ENCODE measurements around the gene PLPP7.
"Not testable (repeated sequence)": the region's sequence is repeated elsewhere in the genome, so short reads cannot be mapped to it uniquely, and the experiment has no call there.

PLPP7 gene

GRCh38 chr9:131271016-131271273 is 18.6 kb upstream of the PLPP7 start:
- not testable (repeated sequence) for H3K9ac ChIP-seq (ENCODE audit: low read depth, low read length); H3K4me3 ChIP-seq (ENCODE audit: low read depth, low read length); H3K36me3 ChIP-seq (ENCODE audit: control insufficient read depth, insufficient read depth, low read length); H3K27me3 ChIP-seq (ENCODE audit: control insufficient read depth, insufficient read depth, low read length); H3K9me3 ChIP-seq (ENCODE audit: control insufficient read depth, insufficient read depth, low read length); H3K4me1 ChIP-seq (ENCODE audit: control insufficient read depth, insufficient read depth, low read length)

GRCh38 chr9:131271506-131271931 is 18.0 kb upstream of the PLPP7 start:
- peaks cover 14% of the 10 kb centered on the region for H3K27me3 ChIP-seq (ENCODE audit: control insufficient read depth, insufficient read depth, low read length)
- peaks cover 5% of the 10 kb centered on the region for H3K4me1 ChIP-seq (ENCODE audit: control insufficient read depth, insufficient read depth, low read length)
- no peak overlapping the region for H3K9ac ChIP-seq (ENCODE audit: low read depth, low read length)
- no peak overlapping the region for H3K4me3 ChIP-seq (ENCODE audit: low read depth, low read length)
- H3K36me3 ChIP-seq (ENCODE audit: control insufficient read depth, insufficient read depth, low read length), result no peaks in the 10 kb centered on the region
- no peaks in the 10 kb centered on the region for H3K9me3 ChIP-seq (ENCODE audit: control insufficient read depth, insufficient read depth, low read length)

GRCh38 chr9:131272212-131272611 is 17.3 kb upstream of the PLPP7 start:
- H3K9me3 ChIP-seq (ENCODE audit: control insufficient read depth, insufficient read depth, low read length), result no peaks in the 10 kb centered on the region
- no peak overlapping the region for H3K4me3 ChIP-seq (ENCODE audit: low read depth, low read length)
- H3K36me3 ChIP-seq (ENCODE audit: control insufficient read depth, insufficient read depth, low read length), result no peaks in the 10 kb centered on the region
- peaks cover 5% of the 10 kb centered on the region for H3K4me1 ChIP-seq (ENCODE audit: control insufficient read depth, insufficient read depth, low read length)
- H3K27me3 ChIP-seq (ENCODE audit: control insufficient read depth, insufficient read depth, low read length), result peaks cover 14% of the 10 kb centered on the region
- H3K9ac ChIP-seq (ENCODE audit: low read depth, low read length), result no peak overlapping the region

GRCh38 chr9:131273146-131273855 is 16.2 kb upstream of the PLPP7 start:
- no peaks in the 10 kb centered on the region for H3K36me3 ChIP-seq (ENCODE audit: control insufficient read depth, insufficient read depth, low read length)
- H3K4me1 ChIP-seq (ENCODE audit: control insufficient read depth, insufficient read depth, low read length), result peaks cover 5% of the 10 kb centered on the region
- H3K4me3 ChIP-seq (ENCODE audit: low read depth, low read length), result no peak overlapping the region
- H3K27me3 ChIP-seq (ENCODE audit: control insufficient read depth, insufficient read depth, low read length), result peaks cover 14% of the 10 kb centered on the region
- H3K9ac ChIP-seq (ENCODE audit: low read depth, low read length), result no peak overlapping the region
- no peaks in the 10 kb centered on the region for H3K9me3 ChIP-seq (ENCODE audit: control insufficient read depth, insufficient read depth, low read length)

DNA sequence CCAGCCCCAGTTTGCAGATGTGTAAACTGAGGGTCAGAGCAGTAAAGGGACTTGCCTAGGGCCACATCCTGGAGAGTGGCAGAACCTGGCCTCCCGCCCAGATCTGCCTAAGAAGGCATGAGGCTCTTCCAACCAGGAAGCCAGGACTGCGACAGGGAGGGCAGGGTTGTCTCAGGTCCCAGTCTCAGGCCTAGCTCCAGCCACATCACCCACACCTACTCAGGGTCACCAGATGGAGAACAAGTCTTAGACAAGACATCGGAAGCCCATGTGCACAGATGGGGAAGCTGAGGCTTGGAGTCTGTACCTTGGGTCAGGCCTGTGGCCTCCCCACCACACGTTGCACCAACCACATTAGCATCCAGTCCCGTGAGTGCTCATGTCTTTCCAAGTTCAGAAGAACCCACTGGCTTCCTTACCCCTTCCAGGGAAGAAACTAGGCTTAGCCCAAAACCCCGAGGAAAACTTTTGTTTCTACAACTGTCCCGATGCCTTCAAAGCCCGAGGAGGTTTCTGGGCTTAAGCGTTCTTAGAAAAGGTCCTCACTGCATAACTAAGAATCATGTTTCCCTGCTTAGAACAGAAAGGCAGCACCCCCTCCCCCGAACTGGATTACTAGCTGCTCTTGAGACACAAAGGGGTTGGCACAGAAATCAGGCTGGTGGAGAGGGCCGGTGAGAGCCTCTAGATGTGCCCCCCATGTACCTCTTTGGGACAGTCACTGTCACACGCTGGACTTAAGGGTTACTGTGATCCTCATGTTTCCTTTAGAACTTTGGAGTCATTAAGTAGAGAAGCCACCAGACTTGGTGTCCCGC is 15.5 kb upstream of the PLPP7 start:
- Histone ChIP-seq H3K9ac (ENCODE audit: low read depth, low read length) (no peak overlapping the region), H3K4me1 (ENCODE audit: control insufficient read depth, insufficient read depth, low read length) (peaks cover 5% of the 10 kb centered on the region)

DNA sequence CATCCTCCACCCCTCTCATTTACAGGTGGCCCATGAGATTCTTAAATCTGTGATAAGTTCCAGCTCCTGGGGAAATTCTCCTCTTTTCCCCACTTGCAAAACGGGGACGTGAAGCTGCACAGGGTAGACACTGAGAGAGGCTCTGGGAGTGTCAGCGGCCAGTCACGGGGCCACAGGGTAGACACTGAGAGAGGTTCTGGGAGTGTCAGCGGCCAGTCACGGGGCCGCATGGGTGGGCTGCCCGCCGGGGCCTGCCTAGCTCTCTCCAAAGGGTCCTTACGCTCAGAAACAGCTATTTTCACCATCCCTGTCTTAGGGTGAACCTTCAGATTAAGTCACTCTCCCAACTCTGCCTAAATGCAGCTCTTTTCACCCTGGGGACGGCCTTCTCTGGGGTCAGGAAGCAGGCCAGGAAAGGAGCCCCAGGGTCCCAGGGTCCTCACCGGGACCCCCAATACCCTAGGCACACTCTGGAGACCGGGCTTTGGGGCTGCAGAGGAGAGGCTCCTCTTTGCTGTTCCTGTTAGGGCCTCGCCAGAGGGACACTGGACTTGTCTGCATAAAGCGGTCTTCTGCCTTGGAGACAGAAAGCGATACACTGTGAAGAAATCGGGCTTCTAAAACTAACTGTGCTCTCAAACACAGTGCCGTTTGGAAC is 14.7 kb upstream of the PLPP7 start:
- Histone ChIP-seq H3K9ac (ENCODE audit: low read depth, low read length) (no peak overlapping the region), H3K4me3 (ENCODE audit: low read depth, low read length) (no peak overlapping the region), H3K4me1 (ENCODE audit: control insufficient read depth, insufficient read depth, low read length) (peaks cover 5% of the 10 kb centered on the region)

More for the DNA sequence above, 15.5 kb upstream of the PLPP7 start:
- Histone ChIP-seq H3K27me3 (ENCODE audit: control insufficient read depth, insufficient read depth, low read length) (peaks cover 14% of the 10 kb centered on the region), H3K4me3 (ENCODE audit: low read depth, low read length) (no peak overlapping the region), H3K9me3 (ENCODE audit: control insufficient read depth, insufficient read depth, low read length) (no peaks in the 10 kb centered on the region), H3K36me3 (ENCODE audit: control insufficient read depth, insufficient read depth, low read length) (no peaks in the 10 kb centered on the region)

DNA sequence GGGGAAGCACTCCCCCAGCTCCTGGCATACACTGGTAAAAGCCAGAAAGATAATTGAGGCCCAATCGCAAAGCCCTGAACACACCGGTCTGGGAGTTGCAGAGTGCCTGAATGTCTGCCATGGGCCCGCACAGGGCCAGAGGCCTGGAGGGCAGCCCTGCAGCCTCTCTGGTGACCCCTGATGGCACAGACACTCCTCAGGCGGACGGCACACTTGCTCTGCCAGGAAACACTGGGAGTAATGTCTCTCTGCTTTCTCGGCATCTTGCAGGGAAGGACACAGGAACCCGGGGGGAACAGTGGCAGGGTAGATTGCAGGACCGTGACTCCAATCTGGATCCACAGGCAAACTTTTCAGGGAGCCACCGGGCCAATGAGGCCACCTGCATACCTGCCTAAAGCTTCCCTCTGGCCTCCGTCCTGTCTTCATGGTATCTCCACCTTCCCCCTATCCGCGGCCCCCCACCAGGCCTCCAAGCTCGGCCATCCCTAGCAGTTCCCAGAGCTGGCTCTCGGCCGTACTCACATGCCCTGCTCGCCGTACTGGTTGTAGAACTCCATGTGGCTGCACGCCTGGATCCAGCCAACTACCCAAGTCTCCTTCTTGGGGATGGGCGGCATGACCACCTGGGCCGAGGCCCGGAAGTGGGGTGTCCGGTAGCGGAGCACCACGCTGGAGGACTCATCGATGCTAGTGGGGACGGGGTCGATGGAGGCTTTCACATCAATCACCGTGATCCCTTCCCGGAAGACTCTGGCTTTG is 14.0 kb upstream of the PLPP7 start:
- H3K4me1 ChIP-seq (ENCODE audit: control insufficient read depth, insufficient read depth, low read length), result peaks cover 5% of the 10 kb centered on the region
- H3K36me3 ChIP-seq (ENCODE audit: control insufficient read depth, insufficient read depth, low read length), result no peaks in the 10 kb centered on the region
- H3K9ac ChIP-seq (ENCODE audit: low read depth, low read length), result no peak overlapping the region
- H3K27me3 ChIP-seq (ENCODE audit: control insufficient read depth, insufficient read depth, low read length), result peaks cover 14% of the 10 kb centered on the region
- peak overlapping the region; percentile 52 for H3K4me3 ChIP-seq (ENCODE audit: low read depth, low read length)
- no peaks in the 10 kb centered on the region for H3K9me3 ChIP-seq (ENCODE audit: control insufficient read depth, insufficient read depth, low read length)

More for the DNA sequence above, 14.7 kb upstream of the PLPP7 start:
- Histone ChIP-seq H3K36me3 (ENCODE audit: control insufficient read depth, insufficient read depth, low read length) (no peaks in the 10 kb centered on the region), H3K27me3 (ENCODE audit: control insufficient read depth, insufficient read depth, low read length) (peaks cover 14% of the 10 kb centered on the region), H3K9me3 (ENCODE audit: control insufficient read depth, insufficient read depth, low read length) (no peaks in the 10 kb centered on the region)

- no peak within 1 kb of the TSS for H3K9ac ChIP-seq (ENCODE audit: low read depth, low read length)
- H3K27me3 ChIP-seq (ENCODE audit: control insufficient read depth, insufficient read depth, low read length), result peaks cover 14% of the 10 kb centered on the region
- no peaks in the 10 kb centered on the region for H3K9me3 ChIP-seq (ENCODE audit: control insufficient read depth, insufficient read depth, low read length)
- H3K4me3 ChIP-seq (ENCODE audit: low read depth, low read length), result peak within 1 kb of the TSS; percentile 52
- no peaks in the 10 kb centered on the region for H3K36me3 ChIP-seq (ENCODE audit: control insufficient read depth, insufficient read depth, low read length)
- H3K4me1 ChIP-seq (ENCODE audit: control insufficient read depth, insufficient read depth, low read length), result peaks cover 5% of the 10 kb centered on the region
Observed at GRCh38 chr9:131276094-131276888, 13.2 kb upstream of the PLPP7 start, which contains the start of gene FAM78A. FAM78A (minus strand) TSS chr9:131276510; CDS start chr9:131276179, 331 bp downstream.

- Histone ChIP-seq H3K27me3 (ENCODE audit: control insufficient read depth, insufficient read depth, low read length) (peaks cover 19% of the 10 kb centered on the region), H3K4me3 (ENCODE audit: low read depth, low read length) (peak overlapping the region; percentile 52), H3K4me1 (ENCODE audit: control insufficient read depth, insufficient read depth, low read length) (peaks cover 5% of the 10 kb centered on the region), H3K36me3 (ENCODE audit: control insufficient read depth, insufficient read depth, low read length) (no peaks in the 10 kb centered on the region), H3K9ac (ENCODE audit: low read depth, low read length) (no peak overlapping the region), H3K9me3 (ENCODE audit: control insufficient read depth, insufficient read depth, low read length) (no peaks in the 10 kb centered on the region)
Observed at GRCh38 chr9:131276891-131277286, 12.6 kb upstream of the PLPP7 start.

DNA sequence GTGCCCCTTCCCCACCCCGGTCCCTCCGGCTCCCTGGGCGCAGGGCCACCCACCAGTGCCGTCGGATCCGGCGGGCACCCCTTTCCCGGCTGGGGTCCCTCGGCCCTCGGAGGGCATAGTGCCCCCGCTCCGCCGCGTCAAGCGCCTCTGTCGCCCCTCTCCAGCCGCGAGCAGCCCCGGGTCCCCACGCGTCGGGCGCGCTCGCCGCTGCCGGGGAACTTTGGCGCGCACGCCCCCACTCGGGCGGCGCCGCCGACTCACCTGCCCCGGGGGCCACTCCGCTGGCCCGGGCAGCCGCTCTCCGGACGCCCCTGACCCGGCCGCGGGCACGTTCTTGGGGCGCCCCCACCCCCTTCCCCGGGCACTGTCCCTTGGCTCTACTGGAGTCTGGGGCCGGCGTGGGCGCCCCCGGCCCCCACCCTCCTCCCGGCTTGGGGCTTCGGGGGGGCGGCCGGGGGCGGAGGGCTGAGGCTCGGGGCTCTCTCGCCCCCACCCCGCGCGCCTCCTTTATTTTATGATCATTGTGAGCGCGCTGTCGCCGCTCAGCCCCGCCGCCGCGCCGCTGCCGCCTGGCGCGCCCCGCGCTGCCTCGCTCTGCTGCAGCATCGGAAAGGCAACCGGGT is 12.1 kb upstream of the PLPP7 start:
- Histone ChIP-seq H3K27me3 (ENCODE audit: control insufficient read depth, insufficient read depth, low read length) (peaks cover 24% of the 10 kb centered on the region), H3K36me3 (ENCODE audit: control insufficient read depth, insufficient read depth, low read length) (no peaks in the 10 kb centered on the region), H3K9me3 (ENCODE audit: control insufficient read depth, insufficient read depth, low read length) (no peaks in the 10 kb centered on the region)

More for the DNA sequence above, 12.1 kb upstream of the PLPP7 start:
- H3K4me1 ChIP-seq (ENCODE audit: control insufficient read depth, insufficient read depth, low read length), result peaks cover 5% of the 10 kb centered on the region
- H3K4me3 ChIP-seq (ENCODE audit: low read depth, low read length), result peak overlapping the region; percentile 52
- H3K9ac ChIP-seq (ENCODE audit: low read depth, low read length), result no peak overlapping the region

All from iPS-15b (cell line).